HUDEP-2 (cell line): Measurements from ENCODE around the gene PTDSS2.
A peak's percentile ranks its signal among the peaks of the same experiment; 100 is the strongest.

ENCODE experiments used
- DNase-seq, 76 experiments: peaks; one replicate each; lab custom pipeline; 2025; ENCODE audit not compliant: unreplicated experiment in 76 of 76; lab: John Stamatoyannopoulos, UW

The PTDSS2 gene

GRCh38 chr11:521177-521688 is 71.2 kb downstream of the PTDSS2 start:
- DNase-seq: no peak

GRCh38 chr11:526192-526591 is 76.1 kb downstream of the PTDSS2 start:
- no peak for DNase-seq

- no peak for DNase-seq
Measured at GRCh38 chr11:528166-528814, 78.2 kb downstream of the PTDSS2 start.

- DNase-seq: no peak
Measured at GRCh38 chr11:528815-529727, 79.0 kb downstream of the PTDSS2 start.

GRCh38 chr11:529728-530411 is 79.8 kb downstream of the PTDSS2 start:
- no peak for DNase-seq

- no peak for DNase-seq
Measured at GRCh38 chr11:530960-531831, 81.1 kb downstream of the PTDSS2 start.

GRCh38 chr11:531919-532526 is 81.9 kb downstream of the PTDSS2 start:
- DNase-seq: no peak

GRCh38 chr11:532527-532985 is 82.5 kb downstream of the PTDSS2 start:
- DNase-seq: no peak

- no peak for DNase-seq
Measured at GRCh38 chr11:532986-533585, 83.0 kb downstream of the PTDSS2 start.

- no peak for DNase-seq
Measured at GRCh38 chr11:533586-534395, 83.7 kb downstream of the PTDSS2 start.

- DNase-seq: peak in 6 of 76 experiments; percentile 14 to 34 (median 22)
Measured at GRCh38 chr11:534396-535209, 84.5 kb downstream of the PTDSS2 start.

GRCh38 chr11:535210-535518 is 85.1 kb downstream of the PTDSS2 start:
- DNase-seq: no peak

GRCh38 chr11:535519-536454 is 85.7 kb downstream of the PTDSS2 start, which contains the start of gene HRAS:
HRAS (minus strand) TSS chr11:535576.
- peak in 73 of 76 experiments; percentile 30 to 96 (median 89) for DNase-seq

- peak in 74 of 76 experiments; percentile 33 to 95 (median 84) for DNase-seq
Measured at GRCh38 chr11:536841-537621, 87.0 kb downstream of the PTDSS2 start, which contains the start of gene LRRC56. LRRC56 (plus strand) TSS chr11:537527; CDS start chr11:540685, 3,158 bp downstream.

- no peak for DNase-seq
Measured at GRCh38 chr11:537622-538430, 87.7 kb downstream of the PTDSS2 start.
